H9 (cell line): ENCODE measurements around the gene B4GALNT4. TPM values are rescaled to one million over a fixed set of nuclear protein-coding genes. Genes with fewer than 3 reads are reported as not detected.

Experiments
- DNase-seq: peaks from one replicate; pipeline ENCODE4 v3.0.0-alpha.2; 2017
- H2AFZ ChIP-seq: one replicate; pipeline ENCODE4 v1.6.1; 2013; ENCODE audit warnings: mild to moderate bottlenecking, low read length, control low read depth, moderate library complexity
- H2AK5ac ChIP-seq: 2 replicates; pipeline ENCODE4 v1.6.1; 2013; ENCODE audit warnings: low read length, control low read depth, mixed read lengths; ENCODE audit not compliant: insufficient read length
- H2BK120ac ChIP-seq: one replicate; pipeline ENCODE4 v1.6.1; 2013; ENCODE audit warnings: low read depth, mild to moderate bottlenecking, low read length, control low read depth, inconsistent platforms; ENCODE audit not compliant: poor library complexity, severe bottlenecking
- H2BK12ac ChIP-seq: 2 replicates; pipeline ENCODE4 v1.6.1; 2013; ENCODE audit warnings: low read length, control low read depth, mixed read lengths, low read depth; ENCODE audit not compliant: insufficient read length
- H2BK15ac ChIP-seq: 2 replicates; pipeline ENCODE4 v1.6.1; 2013; ENCODE audit warnings: low read depth, low read length, control low read depth
- H2BK20ac ChIP-seq: one replicate; pipeline ENCODE4 v1.6.1; 2013; ENCODE audit warnings: low read depth, mild to moderate bottlenecking, low read length, control low read depth, inconsistent platforms; ENCODE audit not compliant: poor library complexity, severe bottlenecking
- H2BK5ac ChIP-seq: 2 replicates; pipeline ENCODE4 v1.6.1; 2013; ENCODE audit warnings: low read length, control low read depth, mixed read lengths; ENCODE audit not compliant: insufficient read length
- H3K14ac ChIP-seq: 2 replicates; pipeline ENCODE4 v1.6.1; 2013; ENCODE audit warnings: low read length, control low read depth; ENCODE audit not compliant: insufficient read depth
- H3K18ac ChIP-seq: 2 replicates; pipeline ENCODE4 v1.6.1; 2013; ENCODE audit warnings: low read depth, mild to moderate bottlenecking, mixed read lengths, low read length, control low read depth; ENCODE audit not compliant: insufficient read length
- H3K23ac ChIP-seq: 2 replicates; pipeline ENCODE4 v1.6.1; 2013; ENCODE audit warnings: low read length, control low read depth, mixed read lengths, low read depth; ENCODE audit not compliant: insufficient read length
- H3K23me2 ChIP-seq: 2 replicates; pipeline ENCODE4 v1.6.1; 2013; ENCODE audit warnings: low read depth, mild to moderate bottlenecking, mixed read lengths, low read length, control low read depth; ENCODE audit not compliant: insufficient read length, poor library complexity, severe bottlenecking
- H3K27ac ChIP-seq: 2 replicates; pipeline ENCODE4 v1.5.1; 2013; ENCODE audit warnings: low read length, control low read depth, mixed read lengths, low read depth; ENCODE audit not compliant: insufficient read length
- H3K27me3 ChIP-seq: 2 replicates; pipeline ENCODE4 v1.6.1; 2013; ENCODE audit warnings: low read length, control low read depth, inconsistent platforms; ENCODE audit not compliant: insufficient read depth
- H3K4ac ChIP-seq: 2 replicates; pipeline ENCODE4 v1.6.1; 2013; ENCODE audit warnings: low read depth, mild to moderate bottlenecking, control low read depth, inconsistent platforms, low read length, moderate library complexity
- H3K4me1 ChIP-seq: 2 replicates; pipeline ENCODE4 v1.6.1; 2013; ENCODE audit warnings: low read length, control low read depth, inconsistent platforms; ENCODE audit not compliant: insufficient read depth
- H3K4me2 ChIP-seq: 2 replicates; pipeline ENCODE4 v1.6.1; 2013; ENCODE audit warnings: low read length, control low read depth, mixed read lengths; ENCODE audit not compliant: insufficient read length, insufficient read depth
- H3K56ac ChIP-seq: 2 replicates; pipeline ENCODE4 v1.6.1; 2013; ENCODE audit warnings: low read depth, mild to moderate bottlenecking, mixed read lengths, low read length, control low read depth; ENCODE audit not compliant: insufficient read length
- H3K79me1 ChIP-seq: 2 replicates; pipeline ENCODE4 v1.6.1; 2013; ENCODE audit warnings: low read depth, mild to moderate bottlenecking, moderate library complexity, low read length, control low read depth, inconsistent platforms; ENCODE audit not compliant: insufficient read depth, poor library complexity, severe bottlenecking
- H3K79me2 ChIP-seq: 2 replicates; pipeline ENCODE4 v1.6.1; 2013; ENCODE audit warnings: low read length, control low read depth, inconsistent platforms; ENCODE audit not compliant: insufficient read depth
- H3K9ac ChIP-seq: 2 replicates; pipeline ENCODE4 v1.6.1; 2013; ENCODE audit warnings: low read length, control low read depth, mixed read lengths; ENCODE audit not compliant: insufficient read length; ENCODE audit errors: extremely low read depth
- H3K9me3 ChIP-seq: one replicate; pipeline ENCODE4 v1.6.1; 2013; ENCODE audit warnings: low read depth, low read length, inconsistent platforms; ENCODE audit not compliant: control insufficient read depth
- H3T11ph ChIP-seq: one replicate; pipeline ENCODE4 v1.6.1; 2013; ENCODE audit warnings: mild to moderate bottlenecking, low read length, control low read depth, inconsistent platforms
- H4K20me1 ChIP-seq: one replicate; pipeline ENCODE4 v1.6.1; 2013; ENCODE audit not compliant: control insufficient read depth, insufficient read length, insufficient read depth
- H4K5ac ChIP-seq: 2 replicates; pipeline ENCODE4 v1.6.1; 2013; ENCODE audit warnings: low read depth, mild to moderate bottlenecking, mixed read lengths, low read length, control low read depth; ENCODE audit not compliant: insufficient read length
- H4K8ac ChIP-seq: replicated peaks from 2 replicates; pipeline ENCODE4 v1.6.1; 2013; ENCODE audit warnings: low read length, control low read depth, mixed read lengths, low read depth; ENCODE audit not compliant: insufficient read length
- H4K91ac ChIP-seq: 2 replicates; pipeline ENCODE4 v1.6.1; 2013; ENCODE audit warnings: low read depth, mild to moderate bottlenecking, moderate library complexity, mixed read lengths, low read length, control low read depth; ENCODE audit not compliant: insufficient read length
- H3K27ac Mint-ChIP-seq, 3 experiments: 2 replicates in 2 of 3; 3 replicates in 1 of 3; pipeline ENCODE4 v1.8.0; 2020 to 2021; ENCODE audit warnings: mixed read lengths in 3 of 3, mild to moderate bottlenecking in 1 of 3, moderate library complexity in 1 of 3
- H3K27me3 Mint-ChIP-seq: 2 replicates; pipeline ENCODE4 v1.8.0; 2021; ENCODE audit warnings: low read depth, mild to moderate bottlenecking, moderate library complexity, mixed read lengths
- H3K36me3 Mint-ChIP-seq, 3 experiments: 2 replicates in 2 of 3; 3 replicates in 1 of 3; pipeline ENCODE4 v1.8.0; 2020 to 2021; ENCODE audit warnings: low read depth in 3 of 3, mixed read lengths in 3 of 3; ENCODE audit not compliant: insufficient read depth in 1 of 3
- H3K4me1 Mint-ChIP-seq, 2 experiments: 2 replicates each; pipeline ENCODE4 v1.8.0; 2020; ENCODE audit warnings: mixed read lengths in 2 of 2
- H3K4me3 Mint-ChIP-seq, 2 experiments: 2 replicates in 1 of 2; 3 replicates in 1 of 2; pipeline ENCODE4 v1.8.0; 2020 to 2021; ENCODE audit warnings: mild to moderate bottlenecking in 2 of 2, mixed read lengths in 2 of 2, moderate library complexity in 1 of 2
- H3K9me3 Mint-ChIP-seq, 2 experiments: 2 replicates in 1 of 2; 3 replicates in 1 of 2; pipeline ENCODE4 v1.8.0; 2020; ENCODE audit warnings: mild to moderate bottlenecking in 2 of 2, mixed read lengths in 2 of 2, moderate library complexity in 1 of 2
- CTCF ChIP-seq: fragments of 200-600 bp; sonication (generic); conservative IDR thresholded peaks from 3 replicates; pipeline ENCODE4 v1.8.0; 2021; ENCODE audit warnings: antibody characterized with exemption, mild to moderate bottlenecking
- WGBS: extraction: QIAGEN DNeasy Blood & Tissue Kit; methylation state at CpG from one replicate; pipeline ENCODE4 v1.1.7; 2013; ENCODE audit warnings: missing lambda C conversion rate, low lambda C conversion rate, mixed read lengths; ENCODE audit not compliant: insufficient read length; ENCODE audit errors: extremely low coverage; 5-methylcytosine and 5-hydroxymethylcytosine counted together
- total RNA-seq: library from RNA; stranded (reverse); gene quantifications from 2 replicates; pipeline ENCODE4 v1.2.1, GENCODE V29; 2021

Gene B4GALNT4
- total RNA-seq, 1 experiment from 2014 or later: 105 TPM

- no peak overlapping the region for H2AFZ ChIP-seq
- Mint-ChIP-seq H3K4me1 (peaks cover 23 to 30% of the 10 kb centered on the region in 2 experiments), H3K27ac (peak overlapping the region; percentile 82 to 92 (median 91); a peak in 4 of 7 replicates), H3K27me3 (peaks cover 1% of the 10 kb centered on the region), H3K36me3 (peaks cover 3 to 21% (median 7%) of the 10 kb centered on the region in 3 experiments; a peak in 6 of 7 replicates), H3K9me3 (peaks cover 8 to 9% of the 10 kb centered on the region in 2 experiments), H3K4me3 (no peak overlapping the region; a peak in 1 of 5 replicates)
- no peaks in the 10 kb centered on the region for H3K9me3 ChIP-seq
- no peaks in the 10 kb centered on the region for H4K20me1 ChIP-seq
- no peak overlapping the region for H2BK12ac ChIP-seq
- no CpG with 5 or more reads among the region's 19 CpGs for WGBS
- no peak overlapping the region for H3K27ac ChIP-seq
- no peak overlapping the region for H3K56ac ChIP-seq
- no peak overlapping the region for H2BK120ac ChIP-seq
- H3K4me1 ChIP-seq: peaks cover 4% of the 10 kb centered on the region; the same call in 1 of the 2 replicates
- no peak overlapping the region for H3K18ac ChIP-seq
- no peak overlapping the region for H3T11ph ChIP-seq
- no peak overlapping the region for H2BK15ac ChIP-seq
- H3K79me1 ChIP-seq: no peaks in the 10 kb centered on the region
- no peak overlapping the region for H3K4ac ChIP-seq
- H4K8ac ChIP-seq: no peak overlapping the region
- no peak overlapping the region for H3K9ac ChIP-seq
- no peak overlapping the region for H2BK20ac ChIP-seq
- TF ChIP-seq CTCF: no peak
- no peak overlapping the region for H3K23ac ChIP-seq
- no peak for DNase-seq
- H2AK5ac ChIP-seq: no peak overlapping the region
- no peak overlapping the region for H3K4me2 ChIP-seq
- no peak overlapping the region for H4K5ac ChIP-seq
- H2BK5ac ChIP-seq: no peak overlapping the region
- H3K23me2 ChIP-seq: no peaks in the 10 kb centered on the region
- no peak overlapping the region; the same call in 1 of the 2 replicates for H3K14ac ChIP-seq
- no peaks in the 10 kb centered on the region for H3K79me2 ChIP-seq
- H3K27me3 ChIP-seq: no peaks in the 10 kb centered on the region
- no peak overlapping the region for H4K91ac ChIP-seq
Observed at GRCh38 chr11:326842-327580, 42.3 kb upstream of the B4GALNT4 start.
